ENCODE results near the gene IRGQ. TPM values are rescaled to one million over a fixed set of nuclear protein-coding genes. Genes with fewer than 3 reads are reported as not detected.
"Not testable (repeated sequence)": the region's sequence is repeated elsewhere in the genome, so short reads cannot be mapped to it uniquely, and the experiment has no call there.

Gene IRGQ
- total RNA-seq, 1 donor from 2014 or later, result 10.5 TPM

- peak; percentile 36 for ATAC-seq
These were observed 25.7 kb downstream of the IRGQ start for GRCh38 chr19:43570174-43570791.

- peak; percentile 12 for ATAC-seq
These were observed 26.3 kb downstream of the IRGQ start for GRCh38 chr19:43569657-43570056.

- ATAC-seq, result no peak
These were observed 31.1 kb downstream of the IRGQ start for GRCh38 chr19:43564800-43565199.

GRCh38 chr19:43563816-43564457 lies 32.0 kb downstream of the IRGQ start:
- ATAC-seq, result no peak

- peak; percentile 71 for ATAC-seq
These were observed 33.2 kb downstream of the IRGQ start for GRCh38 chr19:43562698-43563241.

- peak; percentile 17 for ATAC-seq
These were observed 33.7 kb downstream of the IRGQ start for GRCh38 chr19:43562226-43562697.

- no peak for ATAC-seq
These were observed 34.6 kb downstream of the IRGQ start for GRCh38 chr19:43561139-43561970.

- ATAC-seq, result no peak
These were observed 35.2 kb downstream of the IRGQ start for GRCh38 chr19:43560687-43561086.

- peak; percentile 61 for ATAC-seq
These were observed 40.7 kb downstream of the IRGQ start for GRCh38 chr19:43555185-43555770.

- no peak for ATAC-seq
These were observed 41.5 kb downstream of the IRGQ start for GRCh38 chr19:43554317-43554895.

- no peak for ATAC-seq
These were observed 42.3 kb downstream of the IRGQ start for GRCh38 chr19:43553656-43554055.

- no peak for ATAC-seq
These were observed 43.3 kb downstream of the IRGQ start for GRCh38 chr19:43552616-43553015.

GRCh38 chr19:43552198-43552450 lies 43.8 kb downstream of the IRGQ start:
- ATAC-seq, result no peak

GRCh38 chr19:43551399-43552197 lies 44.3 kb downstream of the IRGQ start:
- ATAC-seq, result peak; percentile 14

- ATAC-seq, result no peak
These were observed 47.2 kb downstream of the IRGQ start for GRCh38 chr19:43548706-43549105.

- ATAC-seq, result not testable (repeated sequence)
These were observed 48.0 kb downstream of the IRGQ start for GRCh38 chr19:43547926-43548325.

GRCh38 chr19:43546581-43546980 lies 49.4 kb downstream of the IRGQ start:
- no peak for ATAC-seq

- ATAC-seq, result no peak
These were observed 50.0 kb downstream of the IRGQ start for GRCh38 chr19:43545981-43546380.

- no peak for ATAC-seq
These were observed 50.7 kb downstream of the IRGQ start for GRCh38 chr19:43545276-43545675.

GRCh38 chr19:43544077-43544476 lies 51.9 kb downstream of the IRGQ start:
- no peak for ATAC-seq

GRCh38 chr19:43541920-43542650 lies 53.8 kb downstream of the IRGQ start:
- no peak for ATAC-seq
